HG03520 (cell line): ENCODE data around the gene AUH.
"Not testable (repeated sequence)": the region's sequence is repeated elsewhere in the genome, so short reads cannot be mapped to it uniquely, and the experiment has no call there.

Source experiments
- ATAC-seq: cut with Tn5 transposase; IDR thresholded peaks from one replicate; pipeline ENCODE4 v1.9.1; 2021; ENCODE audit warnings: mild to moderate bottlenecking, moderate library complexity; ENCODE audit not compliant: unreplicated experiment

Gene AUH

GRCh38 chr9:91212596-91213243 lies 149.0 kb downstream of the AUH start:
- ATAC-seq, result no peak

GRCh38 chr9:91211919-91212318 lies 149.8 kb downstream of the AUH start:
- ATAC-seq, result no peak

GRCh38 chr9:91211414-91211813 lies 150.3 kb downstream of the AUH start:
- no peak for ATAC-seq

- ATAC-seq, result no peak
These were observed 151.4 kb downstream of the AUH start for GRCh38 chr9:91210318-91210717.

GRCh38 chr9:91208837-91209236 lies 152.9 kb downstream of the AUH start:
- ATAC-seq, result no peak

- no peak for ATAC-seq
These were observed 153.3 kb downstream of the AUH start for GRCh38 chr9:91208419-91208745.

- peak; percentile 71 for ATAC-seq
These were observed 153.8 kb downstream of the AUH start for GRCh38 chr9:91207729-91208418.

- no peak for ATAC-seq
These were observed 154.4 kb downstream of the AUH start for GRCh38 chr9:91207397-91207728.

GRCh38 chr9:91206806-91207205 lies 154.9 kb downstream of the AUH start:
- no peak for ATAC-seq

GRCh38 chr9:91202736-91203283 lies 158.9 kb downstream of the AUH start:
- ATAC-seq, result no peak

- ATAC-seq, result no peak
These were observed 160.9 kb downstream of the AUH start for GRCh38 chr9:91200692-91201336.

- no peak for ATAC-seq
These were observed 161.8 kb downstream of the AUH start for GRCh38 chr9:91199739-91200497.

- not testable (repeated sequence) for ATAC-seq
These were observed 162.8 kb downstream of the AUH start for GRCh38 chr9:91198881-91199280.

GRCh38 chr9:91198405-91198804 lies 163.3 kb downstream of the AUH start:
- ATAC-seq, result no peak

GRCh38 chr9:91197232-91198181 lies 164.2 kb downstream of the AUH start:
- ATAC-seq, result no peak

- no peak for ATAC-seq
These were observed 165.4 kb downstream of the AUH start for GRCh38 chr9:91196103-91196950.

- ATAC-seq, result no peak
These were observed 166.2 kb downstream of the AUH start for GRCh38 chr9:91195372-91196012.

- ATAC-seq, result peak; percentile 48
These were observed 167.9 kb downstream of the AUH start for GRCh38 chr9:91193658-91194391.
